ENCODE data around the gene FAM3A.

The FAM3A gene

GRCh38 chrX:154546354-154547244 is 30.6 kb upstream of the FAM3A start, which contains the start of gene G6PD:
Gene G6PD (minus strand): TSS chrX:154546846. CDS start chrX:154546155, 691 bp downstream.
- H3K79me2 ChIP-seq (ENCODE audit: control insufficient read depth, low read length): peaks cover 51% of the 10 kb centered on the region
- H3K4me2 ChIP-seq (ENCODE audit: low read length): peak within 1 kb of the TSS; percentile 82
- peak within 1 kb of the TSS; percentile 91 for H3K27ac ChIP-seq (ENCODE audit: low read depth, low read length)
- H3F3A ChIP-seq (ENCODE audit: control insufficient read depth, insufficient read depth): no peaks in the 10 kb centered on the region
- H3K27me3 ChIP-seq (ENCODE audit: control insufficient read depth, low read length): no peaks in the 10 kb centered on the region
- H3K9me3 ChIP-seq (ENCODE audit: control insufficient read depth, insufficient read depth, low read length): no peaks in the 10 kb centered on the region
- H3K4me1 ChIP-seq (ENCODE audit: control insufficient read depth, low read length): peaks cover 8% of the 10 kb centered on the region
- H3K36me3 ChIP-seq (ENCODE audit: control insufficient read depth, low read length): peaks cover 15% of the 10 kb centered on the region
- H3K4me3 ChIP-seq (ENCODE audit: low read length): peak within 1 kb of the TSS; percentile 89
- no peaks in the 10 kb centered on the region for H4K20me1 ChIP-seq (ENCODE audit: control insufficient read depth, insufficient read depth, low read depth, low read length)
- no peaks in the 10 kb centered on the region for H3K9me2 ChIP-seq (replicated peaks; ENCODE audit: control insufficient read depth, low read length)
- no peak for TF ChIP-seq CTCF (IDR thresholded peaks at IDR 0.05; ENCODE audit: low read depth, low read length, poor library complexity, severe bottlenecking)

- Histone ChIP-seq H3K4me1 (ENCODE audit: control insufficient read depth, low read length) (peaks cover 8% of the 10 kb centered on the region), H3K79me2 (ENCODE audit: control insufficient read depth, low read length) (peaks cover 46% of the 10 kb centered on the region), H3K27me3 (ENCODE audit: control insufficient read depth, low read length) (no peaks in the 10 kb centered on the region)
Measured at GRCh38 chrX:154545673-154546274, 29.7 kb upstream of the FAM3A start.

GRCh38 chrX:154542723-154543424 is 26.8 kb upstream of the FAM3A start:
- Histone ChIP-seq H3K4me1 (ENCODE audit: control insufficient read depth, low read length) (peaks cover 8% of the 10 kb centered on the region), H3K27ac (ENCODE audit: low read depth, low read length) (no peak overlapping the region), H3K4me3 (ENCODE audit: low read length) (no peak overlapping the region), H4K20me1 (ENCODE audit: control insufficient read depth, insufficient read depth, low read depth, low read length) (no peaks in the 10 kb centered on the region), H3K4me2 (ENCODE audit: low read length) (no peak overlapping the region), H3K27me3 (ENCODE audit: control insufficient read depth, low read length) (no peaks in the 10 kb centered on the region), H3K9me2 (replicated peaks; ENCODE audit: control insufficient read depth, low read length) (no peaks in the 10 kb centered on the region), H3K9me3 (ENCODE audit: control insufficient read depth, insufficient read depth, low read length) (no peaks in the 10 kb centered on the region), H3K36me3 (ENCODE audit: control insufficient read depth, low read length) (peaks cover 15% of the 10 kb centered on the region), H3K79me2 (ENCODE audit: control insufficient read depth, low read length) (peaks cover 17% of the 10 kb centered on the region), H3F3A (ENCODE audit: control insufficient read depth, insufficient read depth) (no peaks in the 10 kb centered on the region)
- TF ChIP-seq CTCF (IDR thresholded peaks at IDR 0.05; ENCODE audit: low read depth, low read length, poor library complexity, severe bottlenecking) (no peak), EZH2phosphoT487 (IDR thresholded peaks at IDR 0.05; ENCODE audit: borderline replicate concordance, low read length) (no peak)

More at GRCh38 chrX:154545673-154546274, 29.7 kb upstream of the FAM3A start:
- H3K36me3 ChIP-seq (ENCODE audit: control insufficient read depth, low read length): peaks cover 15% of the 10 kb centered on the region
- TF ChIP-seq CTCF (IDR thresholded peaks at IDR 0.05; ENCODE audit: low read depth, low read length, poor library complexity, severe bottlenecking): no peak
- no peak overlapping the region for H3K27ac ChIP-seq (ENCODE audit: low read depth, low read length)
- peak overlapping the region; percentile 82 for H3K4me2 ChIP-seq (ENCODE audit: low read length)
- H3K9me3 ChIP-seq (ENCODE audit: control insufficient read depth, insufficient read depth, low read length): no peaks in the 10 kb centered on the region
- no peaks in the 10 kb centered on the region for H4K20me1 ChIP-seq (ENCODE audit: control insufficient read depth, insufficient read depth, low read depth, low read length)
- H3F3A ChIP-seq (ENCODE audit: control insufficient read depth, insufficient read depth): no peaks in the 10 kb centered on the region
- H3K4me3 ChIP-seq (ENCODE audit: low read length): peak overlapping the region; percentile 89
- no peaks in the 10 kb centered on the region for H3K9me2 ChIP-seq (replicated peaks; ENCODE audit: control insufficient read depth, low read length)

Data from DOHH2 (cell line).